Memory B cell (primary cell): ENCODE data around the gene PLA2G12A.
"Not testable (repeated sequence)": the region's sequence is repeated elsewhere in the genome, so short reads cannot be mapped to it uniquely, and the experiment has no call there.

Experiments
- ATAC-seq: fragments of 150-1000 bp; cut with Tn5 transposase; 2 replicates; pipeline ENCODE4 v1.10.0; 2021; ENCODE audit warnings: low read depth, mild to moderate bottlenecking, moderate library complexity
- DNase-seq, 2 donors: peaks; one replicate each; pipeline ENCODE4 v3.0.0; 2022; ENCODE audit warnings: low spot score in 2 of 2
- H3K27ac Mint-ChIP-seq: one replicate; pipeline ENCODE4 v1.8.0; 2022; ENCODE audit warnings: mild to moderate bottlenecking, moderate library complexity, mixed read lengths
- H3K27me3 Mint-ChIP-seq: one replicate; pipeline ENCODE4 v1.8.0; 2022; ENCODE audit warnings: mixed read lengths
- H3K36me3 Mint-ChIP-seq: one replicate; pipeline ENCODE4 v1.8.0; 2022; ENCODE audit warnings: mild to moderate bottlenecking, mixed read lengths
- H3K4me1 Mint-ChIP-seq: one replicate; pipeline ENCODE4 v1.8.0; 2022; ENCODE audit warnings: mixed read lengths
- H3K4me3 Mint-ChIP-seq: one replicate; pipeline ENCODE4 v1.8.0; 2022; ENCODE audit warnings: mild to moderate bottlenecking, moderate library complexity, mixed read lengths
- H3K9me3 Mint-ChIP-seq: one replicate; pipeline ENCODE4 v1.8.0; 2022; ENCODE audit warnings: mixed read lengths

Gene PLA2G12A

DNA sequence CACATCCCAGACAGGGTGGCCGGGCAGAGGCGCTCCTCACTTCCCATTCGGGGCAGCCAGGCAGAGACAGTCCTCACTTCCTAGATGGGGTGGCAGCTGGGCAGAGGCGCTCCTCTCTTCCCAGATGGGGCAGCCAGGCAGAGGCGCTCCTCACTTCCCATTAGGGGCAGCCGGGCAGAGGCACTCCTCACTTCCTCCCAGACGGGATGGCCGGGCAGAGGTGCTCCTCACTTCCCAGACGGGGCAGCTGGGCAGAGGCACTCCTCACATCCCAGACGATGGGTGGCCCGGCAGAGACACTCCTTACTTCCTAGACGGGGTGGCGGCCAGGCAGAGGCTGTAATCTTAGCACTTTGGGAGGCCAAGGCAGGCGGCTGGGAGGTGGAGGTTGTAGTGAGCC, 50.9 kb downstream of the PLA2G12A start:
- not testable (repeated sequence) for H3K4me1 Mint-ChIP-seq, H3K27ac Mint-ChIP-seq, H3K9me3 Mint-ChIP-seq, DNase-seq, H3K27me3 Mint-ChIP-seq, ATAC-seq, H3K4me3 Mint-ChIP-seq
- peaks cover 16% of the 10 kb centered on the region for H3K36me3 Mint-ChIP-seq

DNA sequence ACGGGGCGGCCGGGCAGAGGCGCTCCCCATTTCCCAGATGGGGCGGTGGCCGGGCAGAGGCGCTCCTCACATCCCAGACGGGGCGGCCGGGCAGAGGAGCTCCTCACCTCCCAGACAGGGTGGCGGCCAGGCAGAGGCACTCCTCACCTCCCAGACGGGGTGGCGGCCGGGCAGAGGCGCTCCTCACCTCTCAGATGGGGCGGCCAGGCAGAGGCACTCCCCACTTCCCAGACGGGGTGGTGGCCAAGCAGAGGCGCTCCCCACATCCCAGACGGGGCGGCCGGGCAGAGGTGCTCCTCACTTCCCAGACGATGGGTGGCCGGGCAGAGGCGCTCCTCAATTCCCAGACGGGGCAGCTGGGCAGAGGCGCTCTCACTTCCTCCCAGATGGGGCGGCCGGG, 51.4 kb downstream of the PLA2G12A start:
- ATAC-seq, H3K27ac Mint-ChIP-seq, H3K9me3 Mint-ChIP-seq, DNase-seq, H3K4me1 Mint-ChIP-seq, H3K4me3 Mint-ChIP-seq, H3K27me3 Mint-ChIP-seq: not testable (repeated sequence)
- peaks cover 19% of the 10 kb centered on the region for H3K36me3 Mint-ChIP-seq

DNA sequence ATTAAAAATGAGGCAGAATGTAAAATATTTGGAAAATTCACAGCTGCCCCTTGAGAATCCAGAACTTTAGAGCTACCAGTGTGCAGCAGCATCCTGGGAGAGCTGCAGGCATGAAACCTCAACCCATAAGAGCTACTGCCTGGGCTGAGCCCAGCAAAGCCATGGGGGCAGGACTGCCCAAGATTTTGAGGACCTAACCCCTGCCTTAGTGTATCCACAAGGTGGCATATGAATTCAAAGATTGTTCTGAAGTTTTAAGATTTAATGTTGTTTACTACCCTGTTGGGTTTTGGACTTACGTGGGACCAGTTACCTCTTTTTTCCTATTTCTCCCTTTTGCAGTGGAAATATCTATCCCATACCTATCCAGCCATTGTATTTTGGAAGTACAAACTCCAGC, 53.0 kb downstream of the PLA2G12A start:
- Mint-ChIP-seq H3K27ac (no peak overlapping the region), H3K4me3 (no peak overlapping the region), H3K27me3 (no peaks in the 10 kb centered on the region), H3K4me1 (peaks cover 2% of the 10 kb centered on the region), H3K9me3 (no peaks in the 10 kb centered on the region), H3K36me3 (peaks cover 15% of the 10 kb centered on the region)
- no peak for ATAC-seq
- DNase-seq, result no peak

DNA sequence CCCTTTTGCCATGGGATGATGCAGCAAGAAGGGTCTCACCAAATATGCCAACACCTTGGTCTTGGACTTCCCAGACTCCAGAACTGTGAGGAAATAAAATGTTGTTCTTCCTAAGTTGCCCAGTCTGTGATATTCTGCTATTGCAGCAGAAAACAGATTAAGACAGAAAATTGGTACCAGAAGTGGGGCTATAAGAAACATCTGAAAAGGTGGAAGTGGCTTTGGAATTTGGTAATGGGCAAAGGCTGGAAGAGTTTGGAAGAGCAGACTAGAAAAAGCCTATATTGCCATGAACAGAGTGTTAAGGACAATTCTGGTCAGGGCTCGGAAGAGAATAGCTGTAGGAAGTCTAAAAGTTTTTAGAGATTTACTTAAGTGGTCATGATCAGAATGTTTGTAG, 54.0 kb downstream of the PLA2G12A start:
- no peak overlapping the region for H3K4me3 Mint-ChIP-seq
- DNase-seq (no peak), ATAC-seq (no peak)
- H3K4me1 Mint-ChIP-seq, result peaks cover 5% of the 10 kb centered on the region
- no peak overlapping the region for H3K27ac Mint-ChIP-seq
- peaks cover 23% of the 10 kb centered on the region for H3K36me3 Mint-ChIP-seq
- H3K27me3 Mint-ChIP-seq, result no peaks in the 10 kb centered on the region
- H3K9me3 Mint-ChIP-seq, result peaks cover 5% of the 10 kb centered on the region

DNA sequence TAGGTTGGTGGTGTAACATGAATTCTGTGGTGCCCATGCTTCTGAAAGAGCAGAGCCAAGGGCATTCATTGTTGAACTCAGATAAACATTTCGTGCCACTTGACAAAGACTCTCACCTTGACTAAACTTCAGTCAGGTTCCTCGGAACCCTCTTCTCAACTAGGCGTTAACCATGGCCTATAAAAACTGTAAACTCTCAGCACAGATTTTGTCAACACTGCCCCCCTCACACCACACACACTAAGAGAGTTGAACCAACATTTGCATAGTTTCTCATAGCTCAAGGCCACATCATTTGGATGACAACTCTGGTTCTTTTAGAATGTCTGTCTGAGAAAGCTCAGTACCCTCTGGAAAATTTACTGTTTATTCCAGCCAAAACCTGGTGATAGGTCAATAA, 54.7 kb downstream of the PLA2G12A start:
- ATAC-seq (no peak), DNase-seq (no peak)
- Mint-ChIP-seq H3K27me3 (no peaks in the 10 kb centered on the region), H3K36me3 (peaks cover 19% of the 10 kb centered on the region), H3K4me1 (peaks cover 5% of the 10 kb centered on the region), H3K27ac (no peak overlapping the region), H3K4me3 (no peak overlapping the region), H3K9me3 (peaks cover 5% of the 10 kb centered on the region)

DNA sequence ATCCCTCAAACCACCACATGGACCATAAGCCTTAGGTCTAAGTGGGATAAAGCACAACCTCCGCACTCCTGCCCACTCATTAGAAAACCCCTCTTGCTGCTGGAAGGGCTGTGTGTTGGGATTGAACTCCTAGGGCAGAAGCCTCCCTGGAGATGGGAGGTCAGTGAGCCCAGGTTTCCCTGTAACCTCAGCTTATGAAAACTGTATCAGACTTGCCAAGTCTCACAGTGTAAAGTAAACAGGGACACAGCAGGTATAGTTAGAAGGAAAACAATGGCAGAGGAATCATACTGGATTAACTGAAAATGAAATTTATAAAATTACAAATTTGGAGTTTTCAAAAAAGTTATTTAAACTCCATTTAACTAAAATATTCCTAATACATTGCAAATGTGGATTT, 56.6 kb downstream of the PLA2G12A start:
- H3K36me3 Mint-ChIP-seq, result peaks cover 25% of the 10 kb centered on the region
- no peaks in the 10 kb centered on the region for H3K27me3 Mint-ChIP-seq
- ATAC-seq, result no peak
- H3K27ac Mint-ChIP-seq, result no peak overlapping the region
- H3K4me3 Mint-ChIP-seq, result no peak overlapping the region
- DNase-seq, result no peak
- peaks cover 7% of the 10 kb centered on the region for H3K4me1 Mint-ChIP-seq
- H3K9me3 Mint-ChIP-seq, result peaks cover 6% of the 10 kb centered on the region

DNA sequence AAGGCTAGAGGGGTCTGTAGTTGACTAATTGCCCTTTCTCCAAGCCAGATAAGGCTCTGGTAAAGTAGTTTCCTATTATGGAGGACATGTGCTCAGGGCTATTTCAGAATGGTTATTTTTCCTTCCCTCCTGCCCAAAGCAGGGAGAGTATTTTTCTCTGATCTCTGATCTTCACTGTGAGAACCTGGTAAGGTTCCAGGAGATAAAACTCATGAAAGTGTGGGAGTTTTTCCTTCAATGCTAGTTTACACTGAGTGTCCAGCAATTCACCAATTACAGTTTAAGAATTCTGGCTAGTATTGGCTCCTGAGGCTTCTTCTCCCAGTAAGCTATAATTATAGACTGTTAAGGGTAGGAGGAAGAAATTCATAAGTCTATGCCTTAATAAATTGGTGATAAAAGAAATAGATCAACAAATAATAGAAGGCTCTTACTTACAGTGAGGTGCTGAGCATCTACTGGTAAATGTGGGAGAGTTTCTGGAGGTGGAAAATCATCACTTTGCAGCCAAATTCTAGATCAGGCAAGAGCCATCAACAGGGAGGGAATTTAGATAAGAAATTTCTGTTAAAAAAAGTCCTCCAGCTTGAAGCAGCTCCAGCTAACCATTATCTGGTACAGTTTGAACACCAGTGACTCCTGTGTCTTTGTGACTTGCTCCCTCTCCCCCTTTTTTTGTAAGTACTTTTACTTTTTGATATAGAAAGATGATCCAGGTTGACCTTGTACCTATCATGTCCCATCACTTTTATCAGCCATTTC, 57.5 kb downstream of the PLA2G12A start:
- ATAC-seq, result no peak
- Mint-ChIP-seq H3K27ac (no peak overlapping the region), H3K4me3 (no peak overlapping the region), H3K9me3 (peaks cover 6% of the 10 kb centered on the region), H3K36me3 (peaks cover 26% of the 10 kb centered on the region), H3K27me3 (no peaks in the 10 kb centered on the region), H3K4me1 (peaks cover 12% of the 10 kb centered on the region)
- no peak for DNase-seq

DNA sequence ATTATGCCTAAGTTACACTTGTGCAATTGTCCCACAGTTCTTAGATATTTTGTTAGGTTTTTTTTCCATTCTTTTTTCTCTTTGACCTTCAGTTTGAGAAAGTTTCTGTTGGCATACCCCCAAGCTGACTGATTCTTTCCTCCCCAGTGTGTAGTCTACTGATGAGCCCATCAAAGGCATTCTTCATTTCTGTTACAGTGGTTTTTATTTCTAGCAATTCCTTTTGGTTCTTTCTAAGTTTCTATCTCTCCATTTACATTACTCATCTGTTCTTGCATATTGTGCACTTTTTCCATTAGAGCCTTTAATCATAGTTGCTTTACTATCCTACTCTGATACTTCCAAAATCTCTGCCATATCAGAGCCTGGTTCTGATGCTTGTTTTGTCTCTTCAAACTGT, 58.5 kb downstream of the PLA2G12A start:
- no peak overlapping the region for H3K4me3 Mint-ChIP-seq
- H3K9me3 Mint-ChIP-seq, result peaks cover 6% of the 10 kb centered on the region
- no peaks in the 10 kb centered on the region for H3K27me3 Mint-ChIP-seq
- no peak for ATAC-seq
- peaks cover 18% of the 10 kb centered on the region for H3K4me1 Mint-ChIP-seq
- no peak overlapping the region for H3K27ac Mint-ChIP-seq
- no peak for DNase-seq
- peaks cover 27% of the 10 kb centered on the region for H3K36me3 Mint-ChIP-seq

DNA sequence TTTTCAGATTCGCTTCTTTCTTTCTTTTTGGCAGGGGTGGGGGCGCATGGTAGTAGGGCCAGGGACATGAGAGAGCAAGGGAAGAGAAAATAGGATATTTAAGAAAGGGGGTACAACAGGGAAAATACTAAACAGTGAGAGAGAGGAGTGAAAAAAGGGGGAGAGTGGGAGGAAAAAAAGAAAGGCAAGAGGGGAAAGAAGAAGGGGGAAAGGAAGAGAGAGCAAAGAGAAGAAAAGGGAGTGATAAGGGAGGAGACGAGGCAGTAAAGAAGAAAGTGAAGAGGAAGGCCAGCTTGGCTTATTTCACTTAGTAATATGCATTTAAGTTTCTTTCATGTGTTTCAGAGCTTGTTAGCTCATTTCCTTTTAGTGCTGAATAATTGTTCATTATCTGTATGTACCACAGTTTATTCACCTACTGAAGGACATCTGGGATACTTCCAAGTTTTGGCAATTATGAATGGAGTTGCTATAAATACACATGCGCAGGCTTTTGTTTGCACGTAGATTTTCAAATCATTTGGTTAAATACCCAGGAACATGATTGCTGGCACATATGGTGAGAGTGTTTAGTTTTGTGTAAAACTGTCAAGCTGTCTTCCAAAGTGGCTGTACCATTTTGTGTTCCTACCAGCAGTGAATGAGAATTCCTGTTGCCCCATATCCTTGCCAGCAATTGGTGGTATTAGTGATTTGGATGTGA, 63.9 kb downstream of the PLA2G12A start:
- peaks cover 19% of the 10 kb centered on the region for H3K4me1 Mint-ChIP-seq
- ATAC-seq (no peak), DNase-seq (no peak)
- H3K4me3 Mint-ChIP-seq, result no peak overlapping the region
- H3K27me3 Mint-ChIP-seq, result no peaks in the 10 kb centered on the region
- peaks cover 2% of the 10 kb centered on the region for H3K9me3 Mint-ChIP-seq
- H3K27ac Mint-ChIP-seq, result peak overlapping the region; percentile 60
- H3K36me3 Mint-ChIP-seq, result peaks cover 29% of the 10 kb centered on the region

DNA sequence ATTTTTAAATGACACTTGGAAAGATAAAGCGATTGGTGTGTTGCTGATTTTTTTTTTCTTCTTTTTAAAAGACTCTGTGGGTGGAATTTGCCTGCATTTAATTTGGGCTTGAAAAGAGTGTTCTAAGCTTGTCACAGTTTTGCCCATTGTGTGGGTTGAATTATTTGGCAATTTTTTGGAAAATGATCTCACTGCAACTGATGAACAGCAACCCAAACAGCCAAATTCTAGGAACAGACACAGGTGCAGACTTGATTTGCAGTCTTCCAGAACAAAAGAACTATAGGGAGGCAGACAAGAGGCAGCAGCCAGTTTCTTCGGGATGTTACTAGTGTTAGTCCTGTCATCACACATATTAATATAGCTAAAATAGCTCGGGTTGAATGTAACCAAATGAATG, 67.1 kb downstream of the PLA2G12A start:
- Mint-ChIP-seq H3K36me3 (peaks cover 20% of the 10 kb centered on the region), H3K4me1 (peaks cover 14% of the 10 kb centered on the region), H3K9me3 (no peaks in the 10 kb centered on the region), H3K27ac (no peak overlapping the region), H3K4me3 (no peak overlapping the region), H3K27me3 (no peaks in the 10 kb centered on the region)
- no peak for ATAC-seq
- DNase-seq, result no peak

DNA sequence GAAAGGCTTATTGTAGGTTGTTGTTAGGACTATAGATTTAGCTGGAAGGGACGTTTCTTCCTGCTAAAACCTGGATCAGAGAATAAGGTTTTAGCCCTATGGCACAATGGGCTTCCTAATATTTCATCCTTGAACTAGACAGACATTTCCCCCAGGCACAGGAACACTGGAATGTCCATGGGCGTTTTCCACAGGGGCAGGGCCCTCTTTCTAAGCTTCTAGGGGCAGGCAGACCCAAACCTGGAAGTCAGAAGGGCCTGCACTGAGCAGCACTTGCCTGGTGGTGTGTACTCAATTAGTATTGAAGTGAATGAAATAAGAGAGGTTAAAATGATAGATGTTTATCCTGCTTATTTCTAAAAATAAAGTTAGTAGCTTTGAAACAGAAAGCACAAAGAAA, 67.8 kb downstream of the PLA2G12A start:
- H3K4me1 Mint-ChIP-seq, result peaks cover 12% of the 10 kb centered on the region
- H3K36me3 Mint-ChIP-seq, result peaks cover 18% of the 10 kb centered on the region
- no peaks in the 10 kb centered on the region for H3K9me3 Mint-ChIP-seq
- ATAC-seq (no peak), DNase-seq (no peak)
- peak overlapping the region; percentile 62 for H3K27ac Mint-ChIP-seq
- no peaks in the 10 kb centered on the region for H3K27me3 Mint-ChIP-seq
- H3K4me3 Mint-ChIP-seq, result no peak overlapping the region
